HTERT RPE-1 (cell line): ENCODE measurements around the gene NAGS.
"Not testable (repeated sequence)": the region's sequence is repeated elsewhere in the genome, so short reads cannot be mapped to it uniquely, and the experiment has no call there.

Experiments
- in situ Hi-C: fragments of 300-500 bp; cut with MboI; formaldehyde crosslinking; loops from 4 replicates; pipeline ENCODE4 v1.14.3; 2020; ENCODE audit warnings: low sequenced_read_pairs

NAGS gene

DNA sequence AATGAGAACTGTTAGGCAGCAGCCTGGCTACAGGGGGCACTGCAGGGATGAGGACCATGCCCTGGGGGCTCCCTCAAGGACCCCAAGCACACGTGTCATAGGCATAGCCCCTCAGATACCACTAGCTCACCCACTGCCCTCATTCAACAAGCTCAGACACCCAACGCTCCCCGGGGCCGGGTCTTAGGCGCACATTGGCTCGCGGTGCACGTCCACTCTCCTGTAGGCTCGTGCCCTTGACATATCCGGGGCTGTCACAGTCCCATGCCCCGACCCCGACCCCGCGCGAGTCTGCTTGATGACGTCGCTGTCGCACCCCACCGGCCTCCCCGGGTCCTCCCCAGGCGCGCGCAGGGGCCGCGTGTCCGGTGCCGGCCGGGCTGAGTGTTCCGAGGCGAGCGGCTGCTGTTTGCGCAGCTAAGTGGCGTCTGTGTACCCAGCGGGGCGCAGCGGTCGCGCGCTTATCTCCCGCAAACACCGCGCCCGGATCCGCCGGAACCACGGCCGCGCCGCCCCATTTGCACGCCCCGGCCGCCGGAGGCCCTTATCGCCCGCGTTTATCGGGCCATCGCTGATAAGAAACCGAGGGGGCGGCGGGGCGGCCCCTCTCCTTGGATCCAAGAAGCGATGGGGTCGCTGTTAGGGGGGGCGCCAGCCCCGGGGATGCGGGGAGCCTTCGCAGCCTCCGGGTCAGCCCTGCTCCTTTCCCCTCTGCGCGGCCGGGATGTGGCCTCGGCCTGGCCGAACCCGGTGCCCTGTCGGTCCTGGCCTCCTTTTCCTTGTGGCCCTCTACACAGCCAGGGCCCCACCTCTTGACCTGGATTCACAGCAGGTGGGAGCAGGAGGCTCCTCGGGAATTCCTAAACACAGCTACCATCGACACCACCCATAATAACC lies 20.7 kb upstream of the NAGS start:
- in situ Hi-C loops: no loop called here

DNA sequence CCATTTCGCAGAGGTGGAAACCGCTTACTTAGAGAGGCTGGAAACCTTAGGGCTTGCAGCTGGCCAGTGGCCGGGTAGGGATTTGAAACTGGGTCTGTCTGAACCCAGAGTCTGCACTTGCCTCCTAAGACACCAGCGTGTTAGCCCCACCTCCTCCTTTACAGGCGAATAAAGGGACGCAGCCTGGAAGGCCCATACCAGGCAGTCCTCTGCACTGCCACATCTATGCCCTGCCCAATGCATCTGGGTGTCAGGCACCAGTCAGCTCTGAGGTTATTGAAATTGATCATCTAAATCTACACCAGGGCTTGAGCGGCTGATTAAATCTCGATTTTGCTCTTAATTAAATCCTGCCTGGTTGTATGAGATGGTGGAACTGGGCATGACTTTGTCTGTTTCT lies 19.9 kb upstream of the NAGS start:
- in situ Hi-C loops: no loop called here

DNA sequence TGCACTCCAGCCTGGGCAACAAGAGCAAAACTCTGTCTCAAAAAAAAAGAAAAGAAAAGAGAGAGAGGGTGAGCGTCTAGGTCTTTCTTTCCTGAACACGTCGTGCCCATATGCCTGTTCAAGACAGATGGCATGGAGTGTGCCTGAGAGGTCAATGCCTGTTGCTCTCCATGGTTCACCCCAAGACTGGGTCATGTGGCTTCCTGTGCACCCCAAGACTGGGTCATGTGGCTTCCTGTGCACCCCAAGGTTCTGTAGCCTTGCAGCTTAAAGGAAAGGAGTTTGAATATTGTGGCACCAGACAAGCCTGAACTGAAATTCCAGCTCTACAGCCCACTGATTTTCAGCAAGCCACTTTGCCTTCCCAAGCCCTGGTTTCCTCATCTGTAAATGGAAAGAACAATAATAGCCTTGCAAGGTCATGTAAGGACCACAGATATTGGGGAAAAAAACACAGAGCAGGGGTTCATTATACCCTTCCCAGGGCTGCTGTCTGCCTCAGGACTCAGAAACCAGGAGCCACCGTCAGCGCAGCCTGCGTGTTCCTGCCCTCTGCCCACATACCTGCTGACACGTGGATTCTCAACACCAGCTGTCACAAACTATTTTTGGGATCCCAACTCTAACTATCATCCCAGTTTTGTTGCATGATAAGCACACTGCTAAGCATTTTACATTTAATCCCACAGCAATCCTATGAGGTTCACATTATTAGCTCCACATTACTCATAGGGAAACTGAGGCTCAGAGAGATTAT lies 18.0 kb upstream of the NAGS start:
- in situ Hi-C loops: no loop called here

DNA sequence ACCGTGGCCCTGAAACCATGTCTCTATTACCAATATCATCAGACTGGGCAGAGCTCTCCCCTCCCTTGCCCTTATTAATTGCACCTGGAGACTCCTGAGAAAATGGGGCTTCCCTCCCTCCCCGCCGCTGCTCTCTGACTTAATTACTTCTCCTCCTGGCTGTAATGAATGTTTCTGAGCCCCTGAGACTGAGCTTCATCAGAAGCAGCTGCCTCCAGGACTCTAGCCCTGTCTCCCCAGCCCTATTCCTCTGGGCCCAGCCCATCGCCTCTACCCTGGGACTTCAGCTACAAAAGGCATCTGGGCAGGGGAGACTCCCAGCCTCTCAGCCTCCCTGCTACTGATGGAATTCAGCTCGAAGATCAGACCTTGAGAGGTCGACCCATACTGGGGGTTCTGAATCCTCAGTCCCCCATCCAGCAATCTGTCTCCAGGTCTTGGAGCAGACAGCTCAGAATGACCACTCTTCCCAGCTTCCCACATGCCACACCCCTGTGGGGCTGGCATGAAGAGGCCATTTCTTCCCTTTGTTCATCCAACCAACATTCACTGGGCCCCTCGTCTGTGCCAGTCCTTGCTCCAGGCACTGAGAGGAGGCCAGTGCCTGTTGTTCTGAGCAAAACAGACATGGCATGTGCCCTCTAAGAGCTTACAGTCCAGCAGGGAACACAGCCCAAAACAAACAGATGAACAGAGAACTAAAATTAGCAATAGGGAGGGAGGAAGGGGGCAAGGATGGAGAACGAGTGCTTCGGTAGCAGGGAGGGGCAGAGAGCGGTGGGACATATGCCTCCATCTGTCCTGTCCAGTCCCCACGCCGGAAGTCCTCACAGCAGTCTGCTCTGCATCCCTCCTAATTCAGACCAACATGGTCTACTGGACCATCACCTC lies 17.0 kb upstream of the NAGS start:
- in situ Hi-C loops: no loop called here

DNA sequence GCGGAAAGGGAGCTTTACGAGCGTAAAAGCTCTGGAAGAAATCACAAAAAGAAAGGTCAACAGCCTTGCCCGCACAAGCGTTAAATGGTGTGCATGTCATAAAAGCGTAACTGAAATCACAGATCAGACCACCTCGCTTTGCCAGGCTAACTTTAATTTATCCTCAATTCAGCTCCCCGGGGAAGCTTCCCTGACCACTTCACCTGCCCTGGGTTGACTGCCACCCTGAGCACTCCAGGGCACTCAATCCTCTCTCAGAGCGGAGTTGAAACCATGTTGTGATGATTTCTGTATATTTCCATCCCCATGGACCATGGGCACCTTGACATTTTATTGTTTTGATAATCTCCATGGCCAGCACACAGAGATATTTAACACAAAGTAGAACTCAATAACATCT lies 16.1 kb upstream of the NAGS start:
- in situ Hi-C loops: no loop called here

DNA sequence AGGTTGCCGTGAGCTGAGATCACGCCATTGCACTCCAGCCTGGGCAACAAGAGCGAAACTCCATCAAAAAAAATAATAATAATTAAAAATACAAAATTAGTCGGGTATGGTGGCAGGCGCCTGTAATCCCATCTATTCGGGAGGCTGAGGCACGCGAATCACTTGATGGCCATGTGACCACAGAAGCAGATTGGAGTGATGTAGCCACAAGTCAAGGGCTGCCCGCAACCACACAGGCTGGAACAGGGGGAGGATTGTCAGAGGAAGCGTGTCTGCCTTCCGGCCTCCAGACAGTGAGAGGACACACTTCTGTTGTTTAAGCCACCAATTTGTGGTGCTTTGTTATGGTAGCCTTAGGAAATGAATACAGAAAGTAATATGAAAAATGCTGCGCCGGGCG lies 11.8 kb upstream of the NAGS start:
- in situ Hi-C loops: no loop called here

DNA sequence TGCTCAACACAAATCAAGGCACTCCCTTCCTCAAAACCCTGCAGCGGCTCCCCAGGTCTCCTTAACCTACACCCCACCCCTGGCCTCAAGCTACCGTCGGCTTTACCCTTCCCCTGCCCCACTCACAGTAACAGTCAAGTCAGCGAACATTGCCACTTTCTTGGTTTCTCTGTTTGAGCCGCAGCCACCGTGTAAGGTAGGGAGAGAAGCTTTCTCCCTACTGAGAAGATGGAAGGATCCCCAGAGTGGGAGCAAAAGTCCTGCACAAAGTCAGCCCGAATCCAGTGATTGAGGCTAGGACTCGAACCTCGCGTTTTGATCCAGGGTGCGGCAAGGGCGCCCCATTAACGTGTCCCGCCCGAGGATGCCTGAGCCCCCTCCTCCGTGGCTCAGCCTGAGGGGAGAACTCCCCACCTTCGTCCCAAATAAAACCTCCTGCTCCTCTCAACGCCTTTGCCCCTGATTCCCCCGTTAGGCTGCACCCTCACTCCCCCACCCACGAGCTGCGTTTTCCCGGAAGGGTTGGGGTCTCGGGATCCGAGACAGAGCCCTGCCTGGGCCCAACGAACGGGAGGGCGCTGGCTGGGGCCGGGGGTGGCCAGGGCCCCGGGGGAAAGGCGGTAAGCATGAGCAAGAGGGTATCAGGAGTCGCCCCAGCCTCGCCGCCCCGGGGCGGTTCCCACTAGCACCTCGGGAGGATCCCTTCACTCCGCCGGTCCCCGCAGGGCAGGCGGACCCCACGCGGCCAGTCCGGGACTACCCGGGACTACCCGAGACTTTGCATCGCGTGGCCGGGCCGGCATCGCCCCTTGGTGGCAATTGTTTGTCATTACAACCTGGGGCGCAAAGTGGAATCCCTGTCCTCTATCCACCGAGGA lies 9.9 kb upstream of the NAGS start:
- in situ Hi-C loops: no loop called here

DNA sequence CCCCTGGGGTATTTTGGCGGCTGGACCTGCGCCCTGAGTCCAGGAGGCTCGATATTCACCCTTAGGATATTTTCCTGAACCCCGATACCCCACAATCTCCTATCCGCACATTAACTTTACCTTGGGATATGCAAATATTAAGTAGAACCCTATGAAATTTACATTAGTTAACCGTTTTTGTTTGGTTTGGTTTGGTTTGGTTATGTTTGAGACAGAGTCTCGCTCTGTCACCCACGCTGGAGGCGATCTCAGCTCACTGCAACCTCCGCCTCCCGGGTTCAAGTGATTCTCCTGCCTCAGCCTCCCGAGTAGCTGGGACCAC lies 9.3 kb upstream of the NAGS start:
- in situ Hi-C loops: no loop called here

DNA sequence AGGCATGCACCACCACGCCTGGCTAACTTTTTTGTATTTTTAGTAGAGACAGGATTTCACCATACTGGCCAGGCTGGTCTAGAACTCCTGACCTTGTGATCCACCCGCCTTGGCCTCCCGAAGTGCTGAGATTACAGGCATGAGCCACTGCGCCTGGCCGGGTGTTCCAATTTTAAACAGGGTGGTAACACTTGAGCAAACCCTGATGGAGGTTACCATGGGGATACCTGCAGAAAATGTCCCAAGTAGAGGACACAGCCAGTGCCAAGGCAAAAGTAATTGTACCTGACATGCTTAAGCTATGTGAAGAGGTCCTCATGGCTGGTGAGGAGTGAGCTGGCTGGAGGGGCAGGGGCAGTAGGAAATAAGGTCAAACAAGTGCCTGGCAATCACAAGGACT lies 7.2 kb upstream of the NAGS start:
- in situ Hi-C loops: not testable (repeated sequence)

DNA sequence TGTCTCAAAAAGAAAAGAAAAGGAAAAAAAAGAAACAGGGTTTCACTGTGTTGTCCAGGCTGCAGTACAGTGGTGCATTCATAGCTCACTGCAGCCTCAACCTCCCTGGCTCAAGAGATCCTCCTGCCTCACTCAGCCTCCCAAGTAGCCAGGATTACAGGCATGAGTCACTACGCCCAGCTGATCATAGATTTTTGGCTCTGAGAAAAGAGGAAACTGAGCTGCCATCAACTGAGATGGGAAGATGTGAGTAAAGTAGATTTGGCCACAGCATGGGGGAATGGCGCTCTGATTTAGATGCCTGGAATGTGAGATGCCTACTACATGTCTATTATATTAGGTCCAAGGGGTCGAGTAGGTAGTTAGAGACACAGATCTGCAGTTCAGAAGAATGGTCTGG lies 5.9 kb upstream of the NAGS start:
- in situ Hi-C loops: no loop called here

DNA sequence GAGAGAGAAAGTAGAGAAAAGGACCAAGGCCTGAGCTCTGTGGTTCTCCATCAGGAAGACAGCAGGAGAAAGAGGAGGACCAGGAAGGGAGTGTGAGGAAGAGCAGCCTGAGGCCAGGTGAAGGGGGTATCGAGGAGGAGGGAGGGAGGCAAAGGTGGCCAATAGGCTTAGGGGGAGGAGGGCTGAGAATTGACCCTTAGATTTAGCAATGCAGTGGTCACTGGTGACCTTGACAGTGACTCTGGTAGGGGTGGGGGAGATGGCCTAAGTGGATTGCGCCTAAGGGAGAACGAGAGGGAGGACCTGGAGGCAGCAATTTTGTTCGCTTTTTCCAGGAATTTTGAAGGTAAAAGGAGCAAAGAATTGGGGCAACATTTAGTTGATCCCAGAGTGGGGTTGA lies 5.4 kb upstream of the NAGS start:
- in situ Hi-C loops: no loop called here

DNA sequence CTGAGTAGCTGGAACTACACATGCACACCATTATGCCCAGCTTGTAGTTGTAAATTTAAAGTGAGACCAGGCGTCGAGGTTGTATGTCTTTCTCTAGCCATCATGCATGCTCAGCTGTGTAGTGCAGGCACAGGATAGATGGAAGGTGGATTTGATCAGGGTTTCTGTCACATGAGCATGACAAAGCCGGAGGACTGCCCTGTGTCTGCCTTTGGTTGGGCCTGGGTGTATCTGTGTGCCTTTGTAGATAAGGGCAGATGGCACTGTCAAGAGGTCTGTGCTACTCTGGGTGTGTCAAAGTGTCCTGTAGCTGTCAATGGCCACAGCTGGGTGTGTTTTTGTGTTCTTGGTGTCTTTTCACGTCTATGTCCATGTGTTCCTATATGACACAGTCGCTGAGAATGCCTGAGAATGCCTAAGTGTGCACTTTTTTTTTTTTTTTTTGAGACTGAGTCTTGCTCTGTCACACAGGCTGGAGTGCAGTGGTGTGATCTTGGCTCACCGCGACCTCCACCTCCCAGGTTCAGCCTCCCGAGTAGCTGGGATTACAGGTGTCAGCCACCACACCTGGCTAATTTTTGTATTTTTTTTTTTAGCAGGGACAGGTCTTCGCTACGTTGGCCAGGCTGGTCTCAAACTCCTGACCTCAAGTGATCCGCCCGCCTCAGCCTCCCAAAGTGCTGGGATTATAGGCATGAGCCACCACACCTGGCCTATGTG lies 4.1 kb upstream of the NAGS start:
- in situ Hi-C loops: no loop called here

DNA sequence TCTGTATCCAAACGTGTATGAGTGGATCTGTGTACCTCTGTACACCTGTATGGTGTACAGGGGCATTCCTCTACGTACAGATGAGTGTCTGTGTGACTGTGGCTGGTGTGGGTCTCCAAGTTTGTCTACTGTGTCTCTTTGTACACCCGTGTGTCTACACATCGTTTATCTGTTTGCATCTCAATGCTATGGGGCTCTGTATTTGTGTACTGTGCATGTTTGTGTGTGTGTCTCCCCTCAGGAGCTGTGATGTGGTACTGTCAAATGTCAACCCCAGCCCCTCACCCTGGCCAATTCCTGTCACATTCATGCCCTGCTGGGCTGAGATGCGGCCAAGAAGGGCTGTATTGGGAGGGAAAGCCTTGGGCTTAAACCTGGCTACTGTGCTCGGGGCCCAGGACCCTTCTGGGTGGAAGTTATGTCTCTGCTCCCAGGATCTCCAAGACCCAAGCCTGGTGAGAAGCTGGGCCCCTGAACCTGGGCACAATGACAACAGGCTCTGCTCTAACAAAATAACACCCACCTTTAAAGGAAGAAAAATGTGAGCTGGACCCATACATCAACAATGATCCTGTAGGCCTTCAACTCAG lies 3.5 kb upstream of the NAGS start:
- in situ Hi-C loops: no loop called here

DNA sequence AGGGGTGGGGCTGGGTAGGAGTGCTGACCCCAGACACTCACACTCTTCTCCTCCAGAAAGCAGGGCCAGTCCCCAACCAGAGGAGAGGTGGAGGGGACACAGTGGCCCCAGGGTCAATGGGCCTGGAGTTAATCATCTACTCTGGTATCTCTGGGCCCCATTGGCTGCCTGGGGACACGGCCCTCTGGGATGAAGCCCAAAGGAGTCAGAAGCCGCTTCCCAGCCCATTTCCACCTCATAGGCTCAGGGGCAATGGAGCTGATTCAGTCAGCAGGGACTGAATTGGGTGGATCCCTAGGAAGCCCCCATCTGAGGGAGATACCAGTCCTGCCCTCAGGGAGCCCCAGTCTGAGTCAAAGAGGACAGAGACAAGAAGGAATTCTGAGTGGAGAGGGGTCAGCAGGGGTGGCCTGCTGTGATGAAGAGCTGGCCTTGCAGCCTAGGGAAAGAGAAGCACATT lies 2.9 kb upstream of the NAGS start:
- in situ Hi-C loops: no loop called here

DNA sequence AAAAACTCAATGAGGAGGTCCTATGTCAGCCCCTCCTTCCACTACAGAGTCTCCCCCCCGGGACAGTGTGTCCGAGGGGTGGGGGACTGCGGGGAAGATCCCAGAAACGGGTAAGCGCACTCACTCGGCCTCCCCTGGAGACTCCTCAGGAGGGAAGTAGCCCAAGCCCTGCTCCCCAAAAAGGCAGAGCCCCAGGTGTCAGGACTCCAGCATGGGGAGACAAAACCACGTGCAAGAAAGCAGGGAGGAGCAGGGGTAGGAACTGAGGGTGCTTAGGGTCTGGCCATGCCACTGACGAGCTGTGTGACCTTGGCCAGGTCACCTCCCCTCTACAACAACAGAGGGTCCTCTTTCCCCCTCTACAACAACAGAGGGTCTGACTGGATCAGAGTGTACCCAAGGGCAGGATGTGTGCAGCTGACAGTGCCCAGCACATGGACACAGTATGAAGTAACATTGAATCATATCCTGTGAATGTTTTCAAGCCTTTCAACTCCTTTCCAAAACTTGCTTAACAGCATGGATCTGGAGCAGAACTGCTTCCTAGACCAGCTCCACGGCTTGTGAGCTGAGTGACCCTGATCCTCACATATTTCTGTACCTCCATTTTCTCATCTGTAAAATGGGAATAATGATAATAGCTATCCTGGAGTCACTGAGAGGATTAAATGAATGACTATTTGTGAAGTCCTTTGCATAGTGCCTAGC lies 2.1 kb upstream of the NAGS start:
- in situ Hi-C loops: no loop called here

DNA sequence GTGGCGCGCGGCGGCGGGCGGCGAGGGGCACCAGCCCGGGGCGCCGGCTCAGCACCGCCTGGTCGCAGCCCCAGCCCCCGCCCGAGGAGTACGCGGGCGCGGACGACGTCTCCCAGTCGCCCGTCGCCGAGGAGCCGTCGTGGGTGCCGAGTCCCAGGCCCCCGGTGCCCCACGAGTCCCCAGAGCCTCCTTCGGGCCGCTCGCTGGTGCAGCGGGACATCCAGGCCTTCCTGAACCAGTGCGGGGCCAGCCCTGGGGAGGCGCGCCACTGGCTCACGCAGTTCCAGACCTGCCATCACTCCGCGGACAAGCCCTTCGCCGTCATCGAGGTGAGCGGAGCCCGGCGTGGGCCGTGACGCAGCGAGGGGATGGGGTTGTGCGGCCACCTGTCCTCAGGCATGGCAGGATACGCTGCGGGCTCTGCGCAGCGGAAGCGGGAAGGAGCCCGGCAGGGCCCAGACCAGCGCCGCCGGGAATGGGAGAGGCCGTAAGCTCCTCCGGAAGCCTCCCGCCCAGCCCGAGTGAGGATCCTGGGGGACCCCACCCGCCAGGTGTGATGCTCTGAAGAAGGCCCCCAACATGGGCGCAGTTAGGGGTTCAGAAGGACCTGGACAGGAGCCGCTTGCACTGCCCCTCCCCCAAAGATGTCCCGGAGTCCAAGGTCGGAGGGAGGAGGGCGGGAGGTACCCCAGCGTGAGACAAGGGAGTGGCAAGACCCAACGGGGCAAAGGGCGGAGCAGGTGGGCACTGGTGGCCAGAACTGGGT lies 522 bp downstream of the NAGS start:
- in situ Hi-C loops: no loop called here

DNA sequence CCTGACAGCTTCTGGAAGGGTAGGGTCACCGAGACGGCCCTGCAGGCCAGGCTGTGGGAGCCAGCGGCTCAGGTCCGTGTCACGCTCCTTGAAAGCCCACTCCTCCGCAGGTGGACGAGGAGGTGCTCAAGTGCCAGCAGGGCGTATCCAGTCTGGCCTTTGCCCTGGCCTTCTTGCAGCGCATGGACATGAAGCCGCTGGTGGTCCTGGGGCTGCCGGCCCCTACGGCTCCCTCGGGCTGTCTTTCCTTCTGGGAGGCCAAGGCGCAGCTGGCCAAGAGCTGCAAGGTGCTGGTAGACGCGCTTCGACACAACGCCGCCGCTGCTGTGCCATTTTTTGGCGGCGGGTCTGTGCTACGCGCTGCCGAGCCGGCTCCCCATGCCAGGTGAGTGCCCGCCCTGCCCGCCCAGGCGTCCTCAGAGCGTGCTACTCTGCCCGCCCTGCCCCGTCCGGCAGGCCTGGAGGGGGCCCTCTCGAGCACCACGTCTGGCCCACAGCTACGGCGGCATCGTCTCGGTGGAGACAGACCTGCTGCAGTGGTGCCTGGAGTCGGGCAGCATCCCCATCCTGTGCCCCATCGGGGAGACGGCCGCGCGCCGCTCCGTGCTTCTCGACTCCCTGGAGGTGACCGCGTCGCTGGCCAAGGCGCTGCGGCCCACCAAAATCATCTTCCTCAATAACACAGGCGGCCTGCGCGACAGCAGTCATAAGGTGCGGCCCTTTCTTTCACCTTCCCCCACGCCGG lies 1.3 kb downstream of the NAGS start:
- in situ Hi-C loops: no loop called here

DNA sequence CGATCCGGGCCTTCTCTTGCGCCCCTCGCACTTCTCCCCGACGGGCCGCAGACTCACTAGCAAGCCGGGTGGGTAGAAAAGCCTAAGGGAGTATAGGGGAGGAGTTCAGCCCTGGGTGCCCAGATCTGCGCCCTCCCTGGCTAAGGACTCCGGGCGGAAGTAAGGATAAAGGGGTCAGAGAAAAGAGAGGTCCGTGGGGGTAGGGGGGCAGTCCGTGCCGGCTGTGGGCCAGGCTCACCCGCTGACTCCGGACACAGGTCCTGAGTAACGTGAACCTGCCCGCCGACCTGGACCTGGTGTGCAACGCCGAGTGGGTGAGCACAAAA lies 1.8 kb downstream of the NAGS start:
- in situ Hi-C loops: no loop called here
